ENCODE results near the gene TST. TPM values are rescaled to one million over a fixed set of nuclear protein-coding genes. Genes with fewer than 3 reads are reported as not detected.
A peak's percentile ranks its signal among the peaks of the same experiment; 100 is the strongest.

TST gene
- 1 to 10 TPM; 3.1 to 4.9 (median 4.3) TPM for total RNA-seq
- total RNA-seq (2013): 9.5 TPM

GRCh38 chr22:37019309-37020191 is at the start of gene TST, which contains the start of gene MPST:
Gene TST, minus strand, starts transcription at chr22:37019447. Its CDS starts 715 bp downstream, at chr22:37018732.
Gene MPST, plus strand, starts transcription at chr22:37019742. Its CDS starts 95 bp downstream, at chr22:37019837.
- Mint-ChIP-seq H3K36me3 (no peaks in the 10 kb centered on the region), H3K27me3 (ENCODE audit: low read depth in 2 of 2) (no peaks in the 10 kb centered on the region), H3K9me3 (no peaks in the 10 kb centered on the region), H3K4me1 (peaks cover 12 to 25% of the 10 kb centered on the region in 2 donors), H3K27ac (peak within 1 kb of the TSS; percentile 57 to 89), H3K4me3 (peak within 1 kb of the TSS; percentile 90)
- Histone ChIP-seq H3K27me3 (ENCODE audit: control insufficient read depth, insufficient read depth, low read length) (no peaks in the 10 kb centered on the region), H3K36me3 (ENCODE audit: control insufficient read depth, insufficient read depth, low read length) (peaks cover under 1% of the 10 kb centered on the region), H3K4me3 (ENCODE audit: low read length) (peak within 1 kb of the TSS; percentile 84), H3K27ac (ENCODE audit: low read length) (peak within 1 kb of the TSS; percentile 30), H3K4me1 (ENCODE audit: control insufficient read depth, insufficient read depth, low read length) (peaks cover 33% of the 10 kb centered on the region), H3K9me3 (ENCODE audit: control insufficient read depth, insufficient read depth, low read length) (no peaks in the 10 kb centered on the region)
- DNase-seq: peak; percentile 44 to 66
- under 1% methylated on average over 107 of the region's 107 CpGs for WGBS (ENCODE audit: insufficient coverage)
- peak; percentile 78 to 80 (median 79) for ATAC-seq
- no peak for TF ChIP-seq CTCF (IDR thresholded peaks at IDR 0.05)
- intact Hi-C loops (cut with micrococcal nuclease): no loop called here

GRCh38 chr22:37068859-37069258 is 49.6 kb upstream of the TST start:
- intact Hi-C loops (cut with micrococcal nuclease): no loop called here
- Mint-ChIP-seq H3K36me3 (no peaks in the 10 kb centered on the region), H3K27ac (no peak overlapping the region), H3K4me1 (no peaks in the 10 kb centered on the region), H3K27me3 (ENCODE audit: low read depth in 2 of 2) (peaks cover 17 to 19% of the 10 kb centered on the region in 2 donors), H3K4me3 (no peak overlapping the region), H3K9me3 (no peaks in the 10 kb centered on the region)
- Histone ChIP-seq H3K27me3 (ENCODE audit: control insufficient read depth, insufficient read depth, low read length) (peaks cover 13% of the 10 kb centered on the region), H3K9me3 (ENCODE audit: control insufficient read depth, insufficient read depth, low read length) (no peaks in the 10 kb centered on the region), H3K4me1 (ENCODE audit: control insufficient read depth, insufficient read depth, low read length) (no peaks in the 10 kb centered on the region), H3K4me3 (ENCODE audit: low read length) (no peak overlapping the region), H3K27ac (ENCODE audit: low read length) (no peak overlapping the region), H3K36me3 (ENCODE audit: control insufficient read depth, insufficient read depth, low read length) (no peaks in the 10 kb centered on the region)
- no peak for TF ChIP-seq CTCF (IDR thresholded peaks at IDR 0.05)
- ATAC-seq (peak in 1 of 3 donors; percentile 18), DNase-seq (no peak)
- 6% methylated on average over 36 of the region's 36 CpGs for WGBS (ENCODE audit: insufficient coverage)

- no peaks in the 10 kb centered on the region for H3K9me3 Mint-ChIP-seq
- Histone ChIP-seq H3K27ac (ENCODE audit: low read length) (no peak overlapping the region), H3K4me1 (ENCODE audit: control insufficient read depth, insufficient read depth, low read length) (no peaks in the 10 kb centered on the region), H3K36me3 (ENCODE audit: control insufficient read depth, insufficient read depth, low read length) (no peaks in the 10 kb centered on the region), H3K27me3 (ENCODE audit: control insufficient read depth, insufficient read depth, low read length) (peaks cover 13% of the 10 kb centered on the region), H3K4me3 (ENCODE audit: low read length) (no peak overlapping the region), H3K9me3 (ENCODE audit: control insufficient read depth, insufficient read depth, low read length) (no peaks in the 10 kb centered on the region)
- peaks cover 17 to 19% of the 10 kb centered on the region in 2 donors for H3K27me3 Mint-ChIP-seq (ENCODE audit: low read depth in 2 of 2)
- intact Hi-C loops (cut with micrococcal nuclease): no loop called here
- H3K4me1 Mint-ChIP-seq: no peaks in the 10 kb centered on the region
- no peaks in the 10 kb centered on the region for H3K36me3 Mint-ChIP-seq
- ATAC-seq: no peak
- 86% methylated on average over 10 of the region's 10 CpGs for WGBS (ENCODE audit: insufficient coverage)
- TF ChIP-seq CTCF (IDR thresholded peaks at IDR 0.05): no peak
- no peak overlapping the region for H3K27ac Mint-ChIP-seq
- DNase-seq: no peak
- no peak overlapping the region for H3K4me3 Mint-ChIP-seq
These were observed 48.2 kb upstream of the TST start for GRCh38 chr22:37067428-37067827.
